Astrocyte (in vitro differentiated cells and primary cell): Measurements from ENCODE around the gene HPS3. TPM values are rescaled to one million over a fixed set of nuclear protein-coding genes. Genes with fewer than 3 reads are reported as not detected.

ENCODE experiments used
- DNase-seq: peaks from one replicate; pipeline ENCODE4 v3.0.0-alpha.2; 2010; ENCODE audit warnings: low read depth
- FAIRE-seq: peaks from 2 replicates; lab custom pipeline; 2011; peaks lifted over from hg19 to GRCh38; lab: Jason Lieb, UNC
- H2AFZ ChIP-seq: 2 replicates; pipeline ENCODE4 v1.6.0; 2012; ENCODE audit warnings: low read depth, low read length, inconsistent platforms
- H3K27ac ChIP-seq: 2 replicates; pipeline ENCODE4 v1.5.1; 2011; ENCODE audit warnings: low read depth, low read length, inconsistent platforms
- H3K27me3 ChIP-seq: 2 replicates; pipeline ENCODE4 v1.6.0; 2011; ENCODE audit warnings: low read length, inconsistent platforms; ENCODE audit not compliant: insufficient read depth
- H3K36me3 ChIP-seq: 2 replicates; pipeline ENCODE4 v1.5.1; 2011; ENCODE audit warnings: low read length, inconsistent platforms; ENCODE audit not compliant: insufficient read depth
- H3K4me1 ChIP-seq: 2 replicates; pipeline ENCODE4 v1.5.1; 2011; ENCODE audit warnings: low read length, inconsistent platforms; ENCODE audit not compliant: insufficient read depth
- H3K4me2 ChIP-seq: 2 replicates; pipeline ENCODE4 v1.6.0; 2012; ENCODE audit warnings: low read length, inconsistent platforms
- H3K4me3 ChIP-seq: 2 replicates; pipeline ENCODE4 v1.5.1; 2011; ENCODE audit warnings: low read depth, mild to moderate bottlenecking, low read length, inconsistent platforms; ENCODE audit not compliant: insufficient read depth
- H3K79me2 ChIP-seq: 2 replicates; pipeline ENCODE4 v1.6.0; 2012; ENCODE audit warnings: mild to moderate bottlenecking, low read length, inconsistent platforms; ENCODE audit not compliant: insufficient read depth
- H3K9ac ChIP-seq: 2 replicates; pipeline ENCODE4 v1.6.0; 2012; ENCODE audit warnings: mild to moderate bottlenecking, low read length, inconsistent platforms
- H3K9me3 ChIP-seq: 2 replicates; pipeline ENCODE4 v1.5.1; 2012; ENCODE audit warnings: low read depth, mild to moderate bottlenecking, low read length, inconsistent platforms; ENCODE audit not compliant: insufficient read depth
- H4K20me1 ChIP-seq: 2 replicates; pipeline ENCODE4 v1.6.0; 2012; ENCODE audit warnings: low read length, inconsistent platforms; ENCODE audit not compliant: insufficient read depth
- H3K27ac Mint-ChIP-seq: one replicate; pipeline ENCODE4 v1.8.0; 2021; ENCODE audit warnings: mild to moderate bottlenecking, mixed read lengths; ENCODE audit not compliant: unreplicated experiment
- H3K27me3 Mint-ChIP-seq: one replicate; pipeline ENCODE4 v1.8.0; 2021; ENCODE audit warnings: low read depth, mixed read lengths; ENCODE audit not compliant: unreplicated experiment
- H3K36me3 Mint-ChIP-seq: one replicate; pipeline ENCODE4 v1.8.0; 2021; ENCODE audit warnings: low read depth, mixed read lengths; ENCODE audit not compliant: unreplicated experiment
- H3K4me1 Mint-ChIP-seq: one replicate; pipeline ENCODE4 v1.8.0; 2021; ENCODE audit warnings: low read depth, mixed read lengths; ENCODE audit not compliant: unreplicated experiment
- H3K4me3 Mint-ChIP-seq: one replicate; pipeline ENCODE4 v1.8.0; 2021; ENCODE audit warnings: mild to moderate bottlenecking, moderate library complexity, mixed read lengths; ENCODE audit not compliant: unreplicated experiment
- H3K9me3 Mint-ChIP-seq: one replicate; pipeline ENCODE4 v1.8.0; 2021; ENCODE audit warnings: mild to moderate bottlenecking, mixed read lengths; ENCODE audit not compliant: unreplicated experiment
- EZH2 ChIP-seq: IDR thresholded peaks from 2 replicates; pipeline ENCODE4 v1.6.1; 2012; ENCODE audit warnings: mild to moderate bottlenecking, low read length, inconsistent platforms; ENCODE audit not compliant: insufficient read depth
- total RNA-seq: library from RNA; stranded (reverse); gene quantifications from 2 replicates; pipeline ENCODE4 v1.2.1, GENCODE V29; 2021
- TF ChIP-seq, protein P1 (sequence below): IDR thresholded peaks from 2 replicates; pipeline ENCODE4 v1.5.1; 2011; ENCODE audit warnings: low read depth, mild to moderate bottlenecking, inconsistent platforms, low read length, moderate library complexity; ENCODE audit not compliant: insufficient read depth

HPS3 gene
- total RNA-seq, 1 donor from 2014 or later, result 10.9 TPM

DNA sequence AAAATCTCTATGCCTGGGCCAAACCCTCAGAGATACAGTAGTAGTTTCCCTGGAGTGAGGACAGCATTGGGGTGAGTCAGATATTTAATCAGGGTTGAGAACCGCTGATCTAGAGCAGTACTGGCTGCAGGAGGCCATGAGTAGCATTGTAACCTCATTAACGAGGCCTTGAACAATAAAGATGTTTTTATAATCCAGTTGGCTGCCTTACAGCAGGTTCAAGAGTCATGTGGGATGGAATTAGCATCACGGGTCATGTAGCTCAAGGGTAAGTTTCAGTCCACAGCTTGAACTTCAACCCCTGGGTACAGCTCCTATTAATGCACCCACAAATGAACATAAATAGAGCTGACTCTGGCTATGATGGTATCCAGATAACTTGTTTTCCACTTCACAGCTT lies 5.1 kb downstream of the HPS3 start:
- DNase-seq (peak; percentile 58), FAIRE-seq (no peak)
- no peaks in the 10 kb centered on the region for H3K9me3 ChIP-seq
- H2AFZ ChIP-seq, result no peak overlapping the region
- no peak overlapping the region for H3K9ac ChIP-seq
- H3K36me3 ChIP-seq, result no peaks in the 10 kb centered on the region
- no peak overlapping the region for H3K4me3 ChIP-seq
- no peak for TF ChIP-seq EZH2
- TF ChIP-seq, protein P1, sequence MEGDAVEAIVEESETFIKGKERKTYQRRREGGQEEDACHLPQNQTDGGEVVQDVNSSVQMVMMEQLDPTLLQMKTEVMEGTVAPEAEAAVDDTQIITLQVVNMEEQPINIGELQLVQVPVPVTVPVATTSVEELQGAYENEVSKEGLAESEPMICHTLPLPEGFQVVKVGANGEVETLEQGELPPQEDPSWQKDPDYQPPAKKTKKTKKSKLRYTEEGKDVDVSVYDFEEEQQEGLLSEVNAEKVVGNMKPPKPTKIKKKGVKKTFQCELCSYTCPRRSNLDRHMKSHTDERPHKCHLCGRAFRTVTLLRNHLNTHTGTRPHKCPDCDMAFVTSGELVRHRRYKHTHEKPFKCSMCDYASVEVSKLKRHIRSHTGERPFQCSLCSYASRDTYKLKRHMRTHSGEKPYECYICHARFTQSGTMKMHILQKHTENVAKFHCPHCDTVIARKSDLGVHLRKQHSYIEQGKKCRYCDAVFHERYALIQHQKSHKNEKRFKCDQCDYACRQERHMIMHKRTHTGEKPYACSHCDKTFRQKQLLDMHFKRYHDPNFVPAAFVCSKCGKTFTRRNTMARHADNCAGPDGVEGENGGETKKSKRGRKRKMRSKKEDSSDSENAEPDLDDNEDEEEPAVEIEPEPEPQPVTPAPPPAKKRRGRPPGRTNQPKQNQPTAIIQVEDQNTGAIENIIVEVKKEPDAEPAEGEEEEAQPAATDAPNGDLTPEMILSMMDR, result no peak
- no peaks in the 10 kb centered on the region for H3K27me3 ChIP-seq
- peaks cover 17% of the 10 kb centered on the region for H4K20me1 ChIP-seq
- H3K4me1 ChIP-seq, result no peaks in the 10 kb centered on the region
- Mint-ChIP-seq H3K4me3 (no peak overlapping the region), H3K27me3 (no peaks in the 10 kb centered on the region), H3K27ac (no peak overlapping the region), H3K9me3 (no peaks in the 10 kb centered on the region), H3K4me1 (peaks cover 3% of the 10 kb centered on the region), H3K36me3 (no peaks in the 10 kb centered on the region)
- H3K27ac ChIP-seq, result no peak overlapping the region
- peaks cover 20% of the 10 kb centered on the region for H3K79me2 ChIP-seq
- no peak overlapping the region for H3K4me2 ChIP-seq

DNA sequence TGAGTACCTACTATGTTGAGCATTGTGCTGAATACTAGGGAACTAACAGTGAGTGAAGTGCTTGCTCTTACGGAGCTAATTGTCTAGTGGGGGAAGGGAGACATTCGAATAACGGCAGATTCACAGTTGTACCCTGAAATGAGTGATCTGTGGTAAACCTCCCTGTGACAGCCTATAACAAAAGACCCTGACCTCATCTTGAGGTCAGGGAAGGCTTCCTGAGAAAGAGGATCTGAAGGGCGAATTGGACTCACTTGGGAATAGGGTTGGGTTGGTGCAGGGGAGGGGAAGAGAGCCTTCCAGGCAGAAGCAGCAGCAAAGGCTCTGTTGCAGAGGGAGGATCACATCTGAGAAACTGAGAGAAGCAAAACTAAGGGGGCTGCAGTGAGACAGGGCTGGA lies 13.2 kb downstream of the HPS3 start:
- Histone ChIP-seq H3K36me3 (no peaks in the 10 kb centered on the region), H4K20me1 (no peaks in the 10 kb centered on the region), H3K4me1 (no peaks in the 10 kb centered on the region), H2AFZ (no peak overlapping the region), H3K4me2 (no peak overlapping the region), H3K4me3 (no peak overlapping the region), H3K79me2 (no peaks in the 10 kb centered on the region), H3K9me3 (no peaks in the 10 kb centered on the region), H3K9ac (no peak overlapping the region), H3K27me3 (no peaks in the 10 kb centered on the region), H3K27ac (no peak overlapping the region)
- no peak for TF ChIP-seq EZH2
- TF ChIP-seq, protein P1, result no peak
- no peak overlapping the region for H3K27ac Mint-ChIP-seq
- no peaks in the 10 kb centered on the region for H3K9me3 Mint-ChIP-seq
- FAIRE-seq, result no peak
- no peaks in the 10 kb centered on the region for H3K4me1 Mint-ChIP-seq
- peaks cover 13% of the 10 kb centered on the region for H3K36me3 Mint-ChIP-seq
- no peak for DNase-seq
- H3K4me3 Mint-ChIP-seq, result no peak overlapping the region
- no peaks in the 10 kb centered on the region for H3K27me3 Mint-ChIP-seq

DNA sequence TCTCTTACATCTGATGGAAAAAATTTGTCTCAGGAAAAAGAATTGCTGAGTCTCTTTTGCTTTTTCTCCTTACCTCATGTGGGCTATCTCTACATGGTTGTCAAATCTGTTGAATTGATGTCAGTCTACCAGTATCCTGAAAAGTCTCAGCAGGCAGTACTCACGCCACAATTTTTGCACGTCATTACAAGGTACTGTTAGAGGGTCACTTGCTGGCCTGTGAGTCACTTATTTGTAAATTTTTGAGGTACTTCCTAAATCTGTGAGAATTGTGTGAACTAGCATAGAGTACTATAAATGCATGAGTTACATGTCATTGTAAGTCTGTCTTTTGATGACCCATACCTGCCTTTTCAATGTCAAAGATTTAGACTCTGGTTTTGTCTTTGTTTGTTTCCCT lies 15.9 kb downstream of the HPS3 start:
- FAIRE-seq (no peak), DNase-seq (no peak)
- Mint-ChIP-seq H3K36me3 (peaks cover 22% of the 10 kb centered on the region), H3K27me3 (peaks cover 4% of the 10 kb centered on the region), H3K4me1 (no peaks in the 10 kb centered on the region), H3K27ac (no peak overlapping the region), H3K4me3 (no peak overlapping the region), H3K9me3 (no peaks in the 10 kb centered on the region)
- Histone ChIP-seq H3K4me3 (no peak overlapping the region), H4K20me1 (no peaks in the 10 kb centered on the region), H3K9me3 (no peaks in the 10 kb centered on the region), H3K27ac (no peak overlapping the region), H3K36me3 (peaks cover 7% of the 10 kb centered on the region), H3K27me3 (no peaks in the 10 kb centered on the region), H2AFZ (no peak overlapping the region), H3K9ac (no peak overlapping the region), H3K4me1 (no peaks in the 10 kb centered on the region), H3K79me2 (no peaks in the 10 kb centered on the region), H3K4me2 (no peak overlapping the region)
- TF ChIP-seq, protein P1, result no peak
- no peak for TF ChIP-seq EZH2
